Cardiac septum (tissue), 1 donor: ENCODE results near the gene CHCHD3. TPM values are rescaled to one million over a fixed set of nuclear protein-coding genes. Genes with fewer than 3 reads are reported as not detected.

Experiments
- DNase-seq: peaks from one replicate; pipeline ENCODE4 v3.0.0-alpha.2; 2020; ENCODE audit warnings: low spot score
- intact Hi-C: fragments of 100-400 bp; cut with DNase I; formaldehyde crosslinking; loops from one replicate; pipeline ENCODE4 v1.14.0; 2022
- total RNA-seq: library from RNA; stranded (reverse); fragmentation: NEBNext Ultra II Directional; extraction: Animal tissue kit (Norgen Biotek cat#: 25700); gene quantifications from one replicate; pipeline ENCODE4 v1.2.1, GENCODE V29; 2021
- donor health status: DM: no; HTN: no; CAD: no.

CHCHD3 gene
- total RNA-seq, 1 donor from 2014 or later, result 138 TPM

DNA sequence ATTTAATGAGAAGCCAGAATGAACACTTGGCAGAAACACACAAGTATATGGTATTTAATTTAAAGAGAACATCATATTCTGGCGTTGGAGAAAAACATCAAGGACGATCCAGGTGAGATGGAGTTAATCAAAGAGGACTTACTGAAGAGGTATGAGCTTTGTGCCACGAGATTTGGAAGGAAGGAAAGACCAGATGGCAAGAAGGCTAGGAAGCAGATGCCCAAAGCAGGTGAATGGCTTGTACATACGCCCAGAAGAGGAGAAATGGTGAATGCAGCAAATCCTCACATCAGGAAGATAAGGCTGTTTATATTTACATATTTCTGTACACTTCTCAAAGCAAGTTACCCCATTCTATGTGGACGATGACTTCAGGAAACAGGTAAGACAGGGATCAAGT, 341.7 kb downstream of the CHCHD3 start:
- intact Hi-C loops, result no loop called here
- DNase-seq, result no peak

DNA sequence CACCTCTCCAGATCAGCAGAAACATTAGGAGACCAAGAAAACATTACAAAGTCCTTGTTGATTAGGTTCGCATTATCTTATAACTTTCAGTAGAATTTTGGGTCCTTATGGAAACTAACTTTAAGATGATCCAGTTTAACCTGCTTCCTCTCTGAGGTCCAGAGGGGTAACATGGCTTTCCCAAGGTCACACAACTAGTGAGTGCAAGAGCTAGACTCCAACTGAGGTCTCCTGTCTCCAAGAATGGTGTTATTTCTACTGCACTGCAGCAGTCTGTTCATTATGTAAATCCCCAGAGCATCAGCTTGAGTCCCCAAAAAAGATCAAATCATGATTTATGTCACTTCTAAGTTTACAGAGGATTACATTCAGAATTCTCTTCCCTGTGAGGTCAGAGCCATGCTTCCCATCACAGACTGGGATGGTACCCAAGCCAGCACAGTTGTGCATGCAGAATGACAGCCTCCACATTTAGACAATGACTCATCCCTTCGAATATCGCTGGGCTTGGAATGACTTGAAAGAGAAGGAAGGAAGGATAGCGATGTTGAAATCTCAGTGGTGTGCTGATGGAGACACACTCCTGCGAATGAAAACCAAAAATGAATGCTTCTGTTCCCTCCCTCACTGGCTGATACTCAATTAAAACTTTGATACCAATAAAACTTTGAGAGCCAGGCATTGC, 342.5 kb downstream of the CHCHD3 start:
- no peak for DNase-seq

DNA sequence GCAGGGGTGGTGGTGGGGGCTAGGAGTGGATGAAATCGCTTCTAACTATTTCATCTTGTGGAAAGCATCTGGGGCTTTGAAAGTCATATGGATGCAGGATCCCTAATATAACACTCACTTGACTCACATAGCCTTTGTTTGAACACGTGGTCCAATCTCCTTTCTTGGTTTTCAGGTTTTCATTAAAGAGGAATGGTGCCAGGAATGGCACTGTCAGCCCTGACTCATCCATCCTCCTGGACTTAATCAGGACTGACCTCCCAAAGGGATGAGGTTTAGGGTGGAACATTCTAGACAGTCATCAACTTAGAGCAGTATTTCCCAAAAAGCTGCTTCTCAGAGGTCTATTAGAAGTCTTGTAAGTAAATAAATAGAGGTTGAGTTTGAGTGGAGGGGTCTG, 343.6 kb downstream of the CHCHD3 start:
- intact Hi-C loops, result no loop called here
- DNase-seq, result no peak

More for the DNA sequence above, 342.5 kb downstream of the CHCHD3 start:
- intact Hi-C loops, result no loop called here

DNA sequence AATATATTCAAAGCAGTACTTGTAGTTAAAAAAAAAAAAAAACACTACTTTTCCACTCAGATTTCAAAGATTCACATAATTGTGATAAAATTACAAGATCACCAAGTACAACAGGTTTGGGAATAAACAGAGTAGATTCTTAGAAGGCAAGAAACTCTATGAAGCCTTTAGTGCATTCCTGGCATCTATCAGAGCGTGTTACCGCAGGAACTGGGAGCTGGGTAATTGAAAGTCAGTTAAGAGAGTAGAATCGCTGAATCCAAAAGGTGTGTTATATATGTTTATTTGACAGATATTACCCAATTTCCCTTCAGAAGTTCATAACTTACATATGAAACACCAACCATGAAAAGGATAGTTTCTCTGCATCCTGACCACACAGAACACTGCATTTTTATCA, 346.4 kb downstream of the CHCHD3 start:
- intact Hi-C loops, result no loop called here
- no peak for DNase-seq

Other genes with a start within 250 kb of the CHCHD3 start
- gene EXOC4, start 171.0 kb upstream of the CHCHD3 start, total RNA-seq, result 30.8 TPM